OCI-LY1 (cell line): ENCODE results near the gene NLRP1.

Experiments used
- H2AFZ ChIP-seq: fragments of 200-600 bp; sonication (generic), shearing (Covaris generic); 2 replicates; pipeline ENCODE4 v1.6.0; 2014; ENCODE audit warnings: antibody characterized with exemption, mild to moderate bottlenecking, low read length
- H3F3A ChIP-seq: fragments of 200-600 bp; sonication (generic), shearing (Covaris generic); 2 replicates; pipeline ENCODE4 v1.6.0; 2014; ENCODE audit warnings: mild to moderate bottlenecking, antibody characterized with exemption, low read length, moderate library complexity; ENCODE audit not compliant: insufficient read depth
- H3K27ac ChIP-seq: fragments of 200-600 bp; sonication (generic); 2 replicates; pipeline ENCODE4 v1.5.1; 2014; ENCODE audit warnings: low read length, mixed run types, mild to moderate bottlenecking, low read depth; ENCODE audit not compliant: poor library complexity, severe bottlenecking
- H3K27me3 ChIP-seq: fragments of 200-600 bp; sonication (generic); 2 replicates; pipeline ENCODE4 v1.6.0; 2014; ENCODE audit warnings: antibody characterized with exemption, mild to moderate bottlenecking, low read length, moderate library complexity; ENCODE audit not compliant: insufficient read depth
- H3K36me3 ChIP-seq: fragments of 200-600 bp; sonication (generic); 2 replicates; pipeline ENCODE4 v1.6.1; 2014; ENCODE audit warnings: mild to moderate bottlenecking, antibody characterized with exemption, low read length, moderate library complexity, mixed read lengths; ENCODE audit not compliant: insufficient read depth
- H3K4me1 ChIP-seq: fragments of 200-600 bp; sonication (generic); 2 replicates; pipeline ENCODE4 v1.5.1; 2014; ENCODE audit warnings: mild to moderate bottlenecking, low read length, moderate library complexity; ENCODE audit not compliant: insufficient read depth, severe bottlenecking
- H3K4me2 ChIP-seq: fragments of 200-600 bp; sonication (generic), shearing (Covaris generic); 2 replicates; pipeline ENCODE4 v1.6.1; 2014; ENCODE audit warnings: low read length
- H3K4me3 ChIP-seq: fragments of 200-600 bp; sonication (generic); 2 replicates; pipeline ENCODE4 v1.5.1; 2014; ENCODE audit warnings: low read length, low read depth, mild to moderate bottlenecking, mixed read lengths; ENCODE audit not compliant: poor library complexity, severe bottlenecking
- H3K79me2 ChIP-seq: fragments of 200-600 bp; shearing (Covaris generic); 2 replicates; pipeline ENCODE4 v1.6.1; 2016; ENCODE audit warnings: mixed run types, low read length, mixed read lengths; ENCODE audit not compliant: insufficient read depth
- H3K9ac ChIP-seq: fragments of 200-600 bp; sonication (generic), shearing (Covaris generic); 2 replicates; pipeline ENCODE4 v1.6.1; 2014; ENCODE audit warnings: mild to moderate bottlenecking, low read length, mixed read lengths
- H3K9me2 ChIP-seq: fragments of 200-600 bp; sonication (generic), shearing (Covaris generic); 2 replicates; pipeline ENCODE4 v1.6.1; 2014; ENCODE audit warnings: low read depth, mild to moderate bottlenecking, low read length, mixed read lengths
- H3K9me3 ChIP-seq: fragments of 200-600 bp; shearing (Covaris generic); 2 replicates; pipeline ENCODE4 v1.6.1; 2014; ENCODE audit warnings: low read length, mixed read lengths
- H4K20me1 ChIP-seq: fragments of 200-600 bp; sonication (generic), shearing (Covaris generic); 2 replicates; pipeline ENCODE4 v1.6.0; 2016; ENCODE audit warnings: mild to moderate bottlenecking, low read length; ENCODE audit not compliant: insufficient read depth
- EZH2 ChIP-seq: fragments of 200-600 bp; sonication (generic), shearing (Covaris generic); IDR thresholded peaks from 2 replicates; pipeline ENCODE4 v1.8.0; 2017; ENCODE audit warnings: borderline replicate concordance, mixed run types, mild to moderate bottlenecking, antibody characterized with exemption, low read length, moderate library complexity, mixed read lengths
- TF ChIP-seq, protein P1 (sequence below): fragments of 200-600 bp; sonication (generic), shearing (Covaris generic); IDR thresholded peaks from 2 replicates; pipeline ENCODE4 v1.5.1; 2017; ENCODE audit warnings: mild to moderate bottlenecking, antibody characterized with exemption, low read length, moderate library complexity, mixed read lengths

Gene NLRP1

DNA sequence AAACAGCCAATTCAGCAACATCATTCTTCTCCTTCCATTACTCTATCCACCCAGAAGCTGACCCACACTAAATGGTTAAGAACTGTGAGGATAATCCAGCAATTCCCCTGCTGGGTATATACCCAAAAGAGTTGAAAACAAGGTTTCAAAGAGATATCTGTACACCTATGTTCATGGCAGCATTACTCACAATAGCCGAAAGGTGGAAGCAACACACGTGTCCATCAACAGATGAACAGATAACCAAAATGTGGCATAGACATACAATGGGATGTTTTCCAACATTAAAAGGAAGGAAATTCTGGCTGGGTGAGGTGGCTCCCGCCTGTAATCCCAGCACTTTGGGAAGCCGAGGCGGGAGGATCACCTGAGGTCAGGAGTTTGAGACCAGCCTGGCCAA, 78.0 kb downstream of the NLRP1 start:
- no peaks in the 10 kb centered on the region for H3K36me3 ChIP-seq
- H2AFZ ChIP-seq, result no peak overlapping the region
- TF ChIP-seq EZH2, result no peak
- TF ChIP-seq, protein P1, sequence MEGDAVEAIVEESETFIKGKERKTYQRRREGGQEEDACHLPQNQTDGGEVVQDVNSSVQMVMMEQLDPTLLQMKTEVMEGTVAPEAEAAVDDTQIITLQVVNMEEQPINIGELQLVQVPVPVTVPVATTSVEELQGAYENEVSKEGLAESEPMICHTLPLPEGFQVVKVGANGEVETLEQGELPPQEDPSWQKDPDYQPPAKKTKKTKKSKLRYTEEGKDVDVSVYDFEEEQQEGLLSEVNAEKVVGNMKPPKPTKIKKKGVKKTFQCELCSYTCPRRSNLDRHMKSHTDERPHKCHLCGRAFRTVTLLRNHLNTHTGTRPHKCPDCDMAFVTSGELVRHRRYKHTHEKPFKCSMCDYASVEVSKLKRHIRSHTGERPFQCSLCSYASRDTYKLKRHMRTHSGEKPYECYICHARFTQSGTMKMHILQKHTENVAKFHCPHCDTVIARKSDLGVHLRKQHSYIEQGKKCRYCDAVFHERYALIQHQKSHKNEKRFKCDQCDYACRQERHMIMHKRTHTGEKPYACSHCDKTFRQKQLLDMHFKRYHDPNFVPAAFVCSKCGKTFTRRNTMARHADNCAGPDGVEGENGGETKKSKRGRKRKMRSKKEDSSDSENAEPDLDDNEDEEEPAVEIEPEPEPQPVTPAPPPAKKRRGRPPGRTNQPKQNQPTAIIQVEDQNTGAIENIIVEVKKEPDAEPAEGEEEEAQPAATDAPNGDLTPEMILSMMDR, result no peak
- H3K4me3 ChIP-seq, result no peak overlapping the region
- peaks cover 2% of the 10 kb centered on the region for H3K4me1 ChIP-seq
- no peaks in the 10 kb centered on the region for H3K9me2 ChIP-seq
- H3K27ac ChIP-seq, result no peak overlapping the region
- no peaks in the 10 kb centered on the region for H3K9me3 ChIP-seq
- no peaks in the 10 kb centered on the region for H4K20me1 ChIP-seq
- H3K79me2 ChIP-seq, result no peaks in the 10 kb centered on the region
- no peaks in the 10 kb centered on the region for H3K27me3 ChIP-seq
- H3F3A ChIP-seq, result no peaks in the 10 kb centered on the region
- H3K9ac ChIP-seq, result no peak overlapping the region
- H3K4me2 ChIP-seq, result no peak overlapping the region

DNA sequence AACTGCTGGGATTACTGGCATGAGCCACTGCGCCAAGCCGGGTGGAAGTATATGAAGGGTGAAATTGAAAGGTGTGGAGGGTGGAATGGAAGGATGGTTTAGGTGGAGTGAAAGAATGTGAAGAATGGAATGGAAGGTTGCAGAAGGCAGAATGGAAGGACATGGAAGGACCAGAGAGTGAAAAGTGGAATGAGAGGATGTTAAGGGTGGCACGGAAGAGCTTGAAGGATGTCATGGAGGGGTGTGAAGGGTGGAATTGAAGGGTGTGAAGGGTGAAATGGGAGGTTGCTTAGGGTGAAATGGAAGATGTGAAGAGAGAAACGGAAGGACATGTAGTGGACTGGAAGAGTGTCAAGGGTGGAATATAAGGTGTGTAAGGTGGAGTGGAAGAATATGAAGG, 81.8 kb downstream of the NLRP1 start:
- Histone ChIP-seq H3K4me1 (peaks cover 14% of the 10 kb centered on the region), H3K27me3 (no peaks in the 10 kb centered on the region), H3K9ac (no peak overlapping the region), H3K9me2 (no peaks in the 10 kb centered on the region), H3F3A (no peaks in the 10 kb centered on the region), H3K36me3 (peaks cover 6% of the 10 kb centered on the region; the same call in 1 of the 2 replicates), H3K27ac (no peak overlapping the region), H4K20me1 (no peaks in the 10 kb centered on the region), H3K9me3 (no peaks in the 10 kb centered on the region), H3K79me2 (no peaks in the 10 kb centered on the region), H3K4me3 (no peak overlapping the region), H2AFZ (no peak overlapping the region), H3K4me2 (no peak overlapping the region)
- TF ChIP-seq EZH2, result no peak
- TF ChIP-seq, protein P1, result no peak

DNA sequence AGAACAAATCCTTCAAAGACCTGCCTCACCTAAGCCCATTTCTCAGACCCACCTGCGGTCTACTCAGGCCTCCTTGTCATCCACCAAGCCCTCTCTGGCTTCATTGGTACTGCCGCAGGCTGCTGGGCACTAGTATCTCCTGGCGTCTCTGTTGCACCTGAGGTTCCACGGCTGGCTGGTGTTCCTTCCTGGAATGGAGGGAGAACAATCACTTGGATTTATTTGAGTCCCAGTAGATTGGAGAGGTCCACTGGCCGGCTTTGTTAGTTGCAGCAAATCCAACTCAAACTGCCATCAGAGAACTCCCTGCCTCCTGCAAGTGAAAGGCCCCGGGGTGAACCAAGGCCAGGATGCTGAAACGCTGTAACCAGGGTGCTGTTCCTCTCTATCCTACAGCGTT, 82.6 kb downstream of the NLRP1 start:
- Histone ChIP-seq H4K20me1 (no peaks in the 10 kb centered on the region), H3K27ac (no peak overlapping the region), H3K27me3 (no peaks in the 10 kb centered on the region), H3K9me2 (no peaks in the 10 kb centered on the region), H3K36me3 (peaks cover 6% of the 10 kb centered on the region; the same call in 1 of the 2 replicates), H3K79me2 (no peaks in the 10 kb centered on the region), H3K4me1 (peaks cover 14% of the 10 kb centered on the region), H3K4me2 (no peak overlapping the region), H3K9ac (no peak overlapping the region), H3K4me3 (no peak overlapping the region), H3K9me3 (no peaks in the 10 kb centered on the region), H3F3A (no peaks in the 10 kb centered on the region), H2AFZ (no peak overlapping the region)
- TF ChIP-seq, protein P1, result no peak
- no peak for TF ChIP-seq EZH2
